ENCODE results near the gene ATP8A2.

DNA sequence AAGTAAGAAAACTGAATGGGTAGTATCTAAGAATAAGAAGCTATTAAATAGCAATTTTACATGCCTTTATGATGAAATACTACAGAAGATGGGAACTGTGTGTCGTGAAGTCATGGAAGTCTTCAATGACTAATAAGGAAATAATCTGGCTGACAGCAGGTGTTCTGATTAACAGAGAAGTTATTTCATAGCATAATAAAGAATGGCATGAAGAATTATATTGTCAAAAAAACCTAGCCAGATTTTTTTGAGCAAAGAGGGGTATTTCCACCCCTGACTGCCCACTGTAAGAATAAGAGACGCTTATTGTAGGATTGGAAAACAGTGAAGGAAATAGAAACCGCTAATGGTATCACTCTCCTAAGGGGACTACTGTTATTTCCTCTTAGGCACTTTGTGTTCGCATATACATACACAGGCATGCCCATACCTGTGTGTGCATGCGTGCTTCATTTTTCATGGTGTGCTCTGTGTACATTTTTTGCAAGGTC lies 361.3 kb downstream of the ATP8A2 start:
- TF ChIP-seq, protein P1, sequence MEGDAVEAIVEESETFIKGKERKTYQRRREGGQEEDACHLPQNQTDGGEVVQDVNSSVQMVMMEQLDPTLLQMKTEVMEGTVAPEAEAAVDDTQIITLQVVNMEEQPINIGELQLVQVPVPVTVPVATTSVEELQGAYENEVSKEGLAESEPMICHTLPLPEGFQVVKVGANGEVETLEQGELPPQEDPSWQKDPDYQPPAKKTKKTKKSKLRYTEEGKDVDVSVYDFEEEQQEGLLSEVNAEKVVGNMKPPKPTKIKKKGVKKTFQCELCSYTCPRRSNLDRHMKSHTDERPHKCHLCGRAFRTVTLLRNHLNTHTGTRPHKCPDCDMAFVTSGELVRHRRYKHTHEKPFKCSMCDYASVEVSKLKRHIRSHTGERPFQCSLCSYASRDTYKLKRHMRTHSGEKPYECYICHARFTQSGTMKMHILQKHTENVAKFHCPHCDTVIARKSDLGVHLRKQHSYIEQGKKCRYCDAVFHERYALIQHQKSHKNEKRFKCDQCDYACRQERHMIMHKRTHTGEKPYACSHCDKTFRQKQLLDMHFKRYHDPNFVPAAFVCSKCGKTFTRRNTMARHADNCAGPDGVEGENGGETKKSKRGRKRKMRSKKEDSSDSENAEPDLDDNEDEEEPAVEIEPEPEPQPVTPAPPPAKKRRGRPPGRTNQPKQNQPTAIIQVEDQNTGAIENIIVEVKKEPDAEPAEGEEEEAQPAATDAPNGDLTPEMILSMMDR (IDR thresholded peaks at IDR 0.05): no peak
- TF ChIP-seq POLR2A (IDR thresholded peaks at IDR 0.05; ENCODE audit: low read depth) (no peak), POLR2AphosphoS5 (IDR thresholded peaks at IDR 0.05) (no peak), EP300 (IDR thresholded peaks at IDR 0.05) (no peak)
